Kidney capillary endothelial cell (primary cell): ENCODE data around the gene NPC2.

Experiments used
- DNase-seq: peaks from one replicate; pipeline ENCODE4 v3.0.0-alpha.2; 2018; ENCODE audit warnings: low spot score

NPC2 gene

DNA sequence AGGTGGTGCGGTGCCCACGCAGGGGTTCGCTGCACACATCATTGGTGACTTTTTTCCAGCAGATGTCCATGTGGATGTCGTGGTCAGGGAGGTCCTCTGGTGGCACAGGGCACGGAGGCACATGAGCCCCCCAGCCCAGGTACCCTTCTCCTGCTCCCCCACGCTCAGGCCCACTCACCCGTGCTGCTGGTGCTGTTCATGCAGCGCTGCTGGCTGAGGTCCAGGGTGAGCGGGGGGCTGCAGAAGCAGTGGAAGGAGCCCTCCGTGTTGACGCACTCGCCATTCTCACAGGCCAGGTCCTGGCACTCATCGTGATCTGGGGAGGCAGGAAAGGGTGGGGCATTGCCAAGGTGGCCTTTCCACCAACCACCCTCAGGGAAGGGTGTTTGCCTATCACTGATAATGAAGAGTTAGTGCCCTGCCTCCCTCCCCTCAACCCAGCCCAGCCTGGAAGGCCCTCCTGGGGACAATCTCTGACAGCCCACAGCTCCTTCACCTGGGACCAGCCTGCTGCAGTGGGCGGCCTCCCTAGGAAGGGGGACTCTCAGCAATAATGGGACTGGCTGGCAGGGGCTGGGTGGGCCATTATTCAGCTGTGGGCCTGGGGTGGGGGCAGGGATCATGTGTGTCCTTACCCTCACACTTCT is 10.3 kb upstream of the NPC2 start:
- DNase-seq: no peak

DNA sequence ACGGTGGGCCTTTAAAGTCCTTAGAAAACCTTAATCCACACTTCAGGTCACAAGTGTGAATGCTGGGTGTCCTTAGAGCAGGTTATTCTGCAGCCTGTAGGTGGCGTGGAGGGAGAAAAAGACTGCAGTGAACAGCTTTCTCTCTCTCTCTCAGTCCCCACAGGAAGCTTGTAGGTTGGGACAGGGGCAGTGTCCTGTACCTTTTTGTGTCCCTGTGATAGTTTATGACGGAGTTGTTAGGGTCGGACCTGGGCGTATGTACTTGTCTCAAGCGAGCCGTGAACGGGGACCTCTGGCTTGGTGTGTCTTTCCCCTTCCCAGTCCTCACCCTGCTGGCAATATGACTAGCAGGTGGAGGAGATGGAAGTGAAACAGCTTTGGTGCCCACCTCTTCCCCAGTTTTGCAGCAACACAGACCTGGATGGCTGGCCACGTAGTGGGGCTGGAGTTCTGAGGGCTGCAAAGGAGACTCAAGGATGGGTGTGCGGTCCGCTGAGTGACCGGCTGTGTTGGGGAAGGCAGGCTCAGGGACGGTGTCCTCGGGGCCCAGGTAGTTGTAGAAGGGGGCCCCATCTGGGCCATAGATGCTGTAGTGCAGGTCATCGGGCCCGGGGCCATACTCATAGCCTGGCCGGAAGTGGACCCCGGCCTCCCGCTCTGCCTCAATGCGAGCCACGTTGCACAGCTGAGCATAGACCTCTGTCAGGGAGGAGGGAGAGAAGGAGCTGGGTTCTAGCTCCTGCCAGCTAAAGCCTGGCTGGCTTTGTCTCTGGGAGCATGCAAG is 9.3 kb upstream of the NPC2 start:
- DNase-seq: no peak

- no peak for DNase-seq
These were observed 8.6 kb upstream of the NPC2 start for GRCh38 chr14:74501691-74502090.

DNA sequence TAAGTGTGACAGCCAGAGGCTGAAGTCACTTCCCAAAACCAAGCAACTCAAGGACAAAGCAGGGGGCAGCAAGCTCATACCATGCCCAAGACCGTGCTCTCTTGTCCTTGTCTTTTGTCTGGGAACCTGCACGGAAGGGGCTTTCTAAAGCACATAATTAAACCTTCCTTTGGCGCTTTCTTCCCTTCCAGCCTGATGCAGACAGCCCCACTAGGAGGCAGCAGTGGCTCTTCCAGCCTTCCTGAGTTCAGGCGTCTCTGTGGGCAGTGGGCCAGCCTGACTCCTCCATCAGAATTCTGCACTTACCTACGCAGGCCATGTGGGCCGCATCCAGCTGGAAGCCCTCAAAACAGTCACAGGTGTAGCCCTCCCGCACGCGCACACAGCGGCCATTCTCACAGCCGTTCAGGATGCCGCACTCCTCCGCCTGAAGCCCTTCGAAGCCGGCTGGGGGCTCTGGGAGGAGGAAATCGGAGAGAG is 8.1 kb upstream of the NPC2 start:
- no peak for DNase-seq

- no peak for DNase-seq
These were observed 7.5 kb upstream of the NPC2 start for GRCh38 chr14:74500417-74501134.

DNA sequence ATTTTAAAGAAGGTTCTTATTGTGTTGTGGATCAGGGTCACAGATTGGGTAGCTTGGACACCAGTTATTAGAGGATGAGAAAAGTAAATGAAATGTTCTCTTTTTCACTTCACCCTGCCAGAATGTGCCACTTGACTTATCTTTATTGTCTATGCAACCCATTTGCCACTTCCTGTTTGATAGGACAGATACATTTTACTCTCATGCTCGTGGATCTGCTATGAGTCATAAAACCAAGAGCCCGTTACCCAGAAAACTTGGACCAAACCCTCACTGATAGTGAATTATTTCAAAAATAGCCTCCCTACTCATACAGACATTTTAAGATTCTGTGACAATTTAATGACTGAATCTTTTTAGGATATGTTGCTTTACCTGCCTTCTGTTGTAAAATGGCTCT is 2.3 kb upstream of the NPC2 start:
- no peak for DNase-seq

GRCh38 chr14:74493343-74494261 is 497 bp upstream of the NPC2 start, which contains the start of gene ISCA2:
TSS of gene ISCA2 (plus strand) at chr14:74493765. CDS start at chr14:74493775, 10 bp downstream.
- DNase-seq: peak; percentile 93

DNA sequence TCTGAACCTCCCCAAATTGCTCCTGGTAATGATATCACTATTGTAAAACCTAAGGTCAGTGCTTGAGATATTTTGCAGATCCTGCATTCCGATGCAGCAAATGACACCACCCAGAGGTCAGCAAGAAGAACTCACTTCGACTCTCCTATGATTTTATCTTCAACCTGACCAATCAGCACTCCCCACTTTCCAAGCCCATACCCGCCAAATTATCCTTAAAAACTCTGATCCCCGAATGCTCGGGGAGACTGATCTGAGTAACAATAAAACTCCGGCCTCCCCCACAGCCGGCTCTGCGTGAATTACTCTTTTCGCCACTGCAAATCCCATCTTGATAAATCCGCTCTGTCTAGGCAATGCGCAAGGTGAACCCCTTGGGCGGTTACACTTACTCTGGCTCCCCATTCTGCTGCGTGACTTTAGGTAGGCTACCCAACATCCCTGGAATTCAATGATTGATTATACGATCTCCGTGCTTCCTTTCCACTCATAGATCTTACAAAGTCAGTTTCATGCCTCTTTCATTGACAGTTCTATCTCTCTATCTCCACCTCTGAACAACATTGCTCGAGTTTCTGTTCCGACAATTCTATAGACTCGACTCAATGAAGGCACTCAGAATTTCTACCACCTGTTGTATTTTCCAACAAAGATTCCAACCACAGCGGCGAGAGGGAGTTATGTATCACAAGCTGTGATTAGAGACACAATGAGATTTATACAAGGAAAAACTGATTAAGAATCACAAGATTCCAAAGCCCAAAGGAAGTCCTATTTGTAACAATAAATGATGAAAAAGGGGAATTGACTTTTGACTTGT is 939 bp downstream of the NPC2 start:
- DNase-seq: no peak

DNA sequence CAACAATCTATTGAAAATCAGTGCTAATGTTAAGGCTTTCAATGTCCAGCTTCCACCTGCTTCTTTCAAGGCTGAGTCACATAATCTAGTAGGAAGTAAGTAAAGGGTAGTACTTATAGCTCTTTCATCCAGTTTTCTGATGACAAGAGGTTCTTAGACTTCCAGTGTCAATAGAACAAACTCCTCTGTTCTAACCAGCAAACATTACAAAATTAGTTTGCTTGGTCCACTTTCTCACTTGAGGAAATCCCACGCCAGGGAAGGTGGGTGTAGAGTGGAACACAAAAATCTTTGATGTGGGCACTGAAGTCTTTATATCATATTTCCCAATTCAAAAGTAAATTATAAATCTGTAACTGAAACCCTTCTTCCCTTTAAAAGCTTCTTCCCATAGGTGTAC is 2.6 kb downstream of the NPC2 start:
- no peak for DNase-seq

DNA sequence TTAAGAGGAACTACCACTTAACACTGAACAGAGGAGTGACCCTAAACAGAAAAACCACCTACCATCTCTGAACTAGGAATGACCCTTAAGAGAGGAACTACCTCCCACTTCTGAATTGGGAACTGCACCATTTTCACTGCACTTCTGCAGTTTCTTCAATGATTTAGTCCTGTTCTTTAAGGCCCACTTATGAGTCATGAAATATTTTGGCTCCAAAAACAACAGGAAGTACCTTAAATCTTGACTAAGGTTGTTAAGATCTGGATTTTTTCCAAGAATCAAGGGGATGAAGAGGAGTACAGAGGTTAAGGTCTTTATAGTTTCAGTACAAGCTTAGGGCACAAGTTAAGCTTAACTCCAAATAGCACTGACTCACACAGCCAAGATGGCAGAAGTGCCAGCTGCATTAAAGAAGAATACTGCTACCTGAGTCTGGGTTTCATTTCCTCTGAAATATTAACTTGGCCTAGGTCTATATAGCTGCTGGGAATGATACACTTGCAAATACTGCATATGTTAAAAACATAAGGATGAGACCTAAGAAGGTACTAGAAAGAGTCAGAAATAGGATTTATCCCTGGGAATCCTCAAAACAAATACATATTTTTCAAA is 4.2 kb downstream of the NPC2 start:
- peak; percentile 67 for DNase-seq

GRCh38 chr14:74486164-74486563 is 6.9 kb downstream of the NPC2 start:
- no peak for DNase-seq

DNA sequence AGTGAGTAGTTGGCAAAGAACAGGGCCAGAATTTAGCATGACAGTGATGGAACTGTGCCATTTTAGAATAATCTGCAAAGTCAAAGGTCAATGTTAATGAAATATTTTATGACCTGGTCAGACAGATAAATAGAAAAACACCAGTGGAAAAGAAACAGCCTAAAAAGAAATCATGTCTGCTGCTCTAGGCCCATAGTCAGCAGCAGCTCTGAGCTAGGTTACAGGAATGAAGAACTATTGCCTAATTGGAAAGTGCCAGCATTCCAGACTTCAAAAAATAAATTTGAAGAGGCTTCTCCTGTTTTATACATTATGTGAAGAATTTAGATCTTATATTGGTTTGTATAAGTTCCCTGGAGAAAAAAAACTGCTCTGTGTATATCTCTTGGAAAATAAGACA is 9.8 kb downstream of the NPC2 start:
- DNase-seq: no peak

DNA sequence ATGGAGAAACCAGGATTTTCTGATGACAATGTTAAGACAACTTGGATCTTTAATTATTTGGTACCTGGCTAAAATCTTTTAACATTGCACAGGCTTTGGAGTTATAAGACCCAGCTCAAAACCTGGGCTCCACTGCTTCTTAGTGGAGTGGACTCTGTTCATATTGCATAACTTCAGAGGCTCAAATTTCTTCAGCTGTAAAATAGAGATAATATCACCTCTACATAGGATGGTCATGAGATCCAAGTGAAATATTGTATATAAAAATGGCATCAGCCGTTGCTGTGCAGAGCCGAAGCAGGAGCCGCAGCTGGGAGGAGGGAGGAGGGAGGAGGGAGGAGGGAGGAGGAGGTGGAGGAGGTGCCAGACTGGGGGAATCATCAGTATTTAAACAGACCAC is 10.5 kb downstream of the NPC2 start:
- no peak for DNase-seq

GRCh38 chr14:74480046-74480445 is 13.1 kb downstream of the NPC2 start:
- no peak for DNase-seq

- peak; percentile 81 for DNase-seq
These were observed 14.0 kb downstream of the NPC2 start for GRCh38 chr14:74478996-74479635.

DNA sequence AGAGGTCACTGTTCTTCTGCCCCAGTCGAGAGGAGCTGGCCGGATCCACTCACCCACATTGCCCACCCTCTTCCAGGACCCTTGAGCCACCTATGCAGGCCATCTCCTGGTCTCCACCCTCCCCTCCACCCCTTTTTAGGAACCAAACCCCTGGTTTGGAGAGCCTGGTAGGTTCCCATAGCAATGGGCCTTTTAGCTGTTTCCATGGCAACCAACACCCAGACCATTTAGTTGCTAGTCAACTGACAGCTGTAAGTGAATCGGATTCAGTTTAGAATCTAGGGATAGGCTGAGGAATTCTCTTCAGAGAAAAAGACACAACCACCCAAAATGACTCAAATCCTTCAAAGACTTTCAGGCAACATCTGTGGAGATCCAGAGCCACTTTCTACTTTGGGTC is 16.5 kb downstream of the NPC2 start:
- no peak for DNase-seq

- DNase-seq: no peak
These were observed 17.0 kb downstream of the NPC2 start for GRCh38 chr14:74476107-74476506.

DNA sequence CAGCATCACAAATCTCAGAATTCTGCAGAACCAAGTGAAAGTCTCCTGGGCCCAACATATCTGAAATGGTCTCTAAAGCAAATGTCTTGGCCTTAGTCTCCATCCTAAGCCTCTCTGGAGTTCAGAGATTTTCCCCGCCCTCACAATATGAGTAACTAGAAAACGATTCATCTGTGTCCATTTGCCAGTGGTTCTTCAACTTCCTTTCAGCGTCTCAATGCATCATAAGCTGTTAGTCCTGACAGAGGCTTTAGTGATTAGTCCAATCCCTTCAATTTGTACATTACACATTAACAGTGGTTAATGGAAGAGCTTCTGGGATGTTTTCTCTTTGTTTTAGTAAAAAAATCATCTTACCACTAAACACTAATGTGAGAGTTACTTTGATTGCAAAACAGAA is 17.4 kb downstream of the NPC2 start:
- peak; percentile 16 for DNase-seq

DNA sequence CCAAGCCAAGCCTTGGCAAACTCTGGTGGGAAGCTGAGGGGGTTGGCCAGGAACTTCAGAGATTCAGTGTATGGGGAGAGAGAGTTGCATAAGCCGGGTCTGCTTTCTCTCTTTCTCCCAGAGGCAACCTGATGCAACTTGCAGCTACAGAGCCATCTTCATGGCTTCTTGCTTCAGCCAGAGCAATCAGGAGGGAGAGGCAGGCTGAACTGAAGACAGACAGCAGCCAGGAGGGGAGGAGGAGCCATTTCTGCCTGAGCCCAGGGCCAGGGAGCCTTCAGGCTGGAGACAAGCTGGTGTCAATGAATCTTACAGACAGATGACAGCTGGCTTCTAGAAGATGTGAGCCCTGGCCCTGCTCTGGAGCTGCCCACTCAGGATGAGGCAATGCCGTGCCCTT is 18.7 kb downstream of the NPC2 start:
- DNase-seq: no peak

GRCh38 chr14:74472601-74473000 is 20.5 kb downstream of the NPC2 start:
- no peak for DNase-seq
